GDM1 (cell line): Measurements from ENCODE around the gene XKR3.
"Not testable (repeated sequence)": the region's sequence is repeated elsewhere in the genome, so short reads cannot be mapped to it uniquely, and the experiment has no call there.

Experiments
- DNase-seq: peaks from one replicate; lab custom pipeline; 2025; lab: John Stamatoyannopoulos, UW

XKR3 gene

DNA sequence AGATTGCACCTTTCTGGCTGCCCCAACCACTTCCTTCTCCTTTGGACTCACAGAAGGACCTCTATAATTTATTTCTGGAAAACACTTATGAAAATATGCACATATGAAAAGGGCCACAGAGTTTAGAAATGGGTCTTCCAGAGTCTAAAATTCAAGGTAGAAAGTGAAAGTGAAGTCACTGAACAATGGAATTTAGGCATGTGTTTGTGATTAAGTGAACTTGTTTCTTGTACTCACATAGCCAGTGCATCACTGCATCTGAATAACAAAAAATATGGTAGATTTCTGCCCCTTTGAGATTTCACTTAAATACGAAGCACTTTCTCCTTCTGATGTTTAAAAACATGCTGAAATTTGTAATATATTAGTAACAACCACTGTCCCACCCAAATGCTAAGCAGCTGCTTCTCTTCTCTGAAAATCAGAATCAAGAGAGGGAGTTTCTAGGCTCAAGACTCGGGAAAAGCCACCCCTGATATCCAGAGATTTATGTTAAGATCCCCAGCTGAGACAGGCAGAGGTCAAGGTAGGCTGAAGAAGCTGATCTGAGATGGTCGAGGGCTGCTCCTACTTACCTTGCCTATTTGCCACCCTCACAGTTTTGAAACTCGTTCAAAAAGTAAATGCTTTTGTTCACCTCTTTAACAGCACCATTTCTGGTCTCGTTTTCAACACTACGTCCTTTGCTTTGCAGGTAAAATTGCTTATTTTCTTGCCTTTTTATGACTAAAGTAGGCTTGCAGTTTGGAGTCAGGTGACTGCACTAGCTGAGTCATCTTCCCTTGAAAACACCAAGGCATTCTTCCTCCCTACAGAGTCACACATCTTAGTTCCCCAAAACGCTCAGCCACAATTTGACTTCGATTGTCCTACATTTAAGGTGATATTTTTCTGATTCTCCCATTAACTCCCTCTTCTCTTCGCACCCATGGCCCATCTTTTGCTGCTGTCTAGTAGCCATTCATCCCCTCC is at the start of gene XKR3:
Gene XKR3 (minus strand): TSS at position 696 of the 972 bp plus-strand sequence. CDS start 17,338 bp downstream, outside the sequence.
- DNase-seq, result peak; percentile 66

DNA sequence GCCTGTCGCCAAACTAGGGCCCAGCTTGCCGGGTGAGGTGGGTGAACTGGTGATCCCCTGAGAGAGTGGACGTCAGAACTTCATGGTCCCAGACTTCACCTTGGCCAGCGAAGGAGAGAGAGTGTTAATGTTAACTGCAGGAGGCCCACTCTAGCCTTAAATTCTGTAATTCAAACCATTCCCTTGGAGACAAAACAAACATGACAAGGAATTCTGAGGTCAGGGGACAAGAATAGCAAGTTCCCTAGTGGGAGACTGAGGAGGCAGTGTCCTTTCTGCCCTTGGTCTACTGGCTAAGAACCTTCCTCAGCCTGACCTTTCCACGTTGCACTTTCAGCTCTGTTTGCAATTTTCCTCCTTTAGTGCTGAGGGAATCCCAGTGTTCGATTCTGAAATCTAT is 44.4 kb upstream of the XKR3 start:
- DNase-seq, result not testable (repeated sequence)

DNA sequence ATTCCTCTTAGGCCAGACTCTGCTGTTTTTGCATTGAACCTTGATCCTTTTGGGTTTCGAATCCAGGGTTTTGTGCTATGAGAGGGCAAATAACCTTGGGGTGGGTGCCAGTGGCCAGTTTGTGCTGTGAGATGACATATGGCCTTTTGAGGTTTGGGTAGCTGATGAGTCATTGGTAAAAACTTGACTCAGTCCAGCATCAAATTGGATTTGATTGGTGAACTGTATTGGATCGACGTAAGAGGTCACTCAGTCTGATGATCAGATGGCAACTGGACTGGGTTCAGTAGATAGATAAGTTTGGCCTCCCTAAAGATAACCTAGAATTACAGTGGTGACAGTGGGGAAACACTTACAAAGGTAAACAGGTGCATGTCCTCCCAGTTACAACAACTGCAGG is 41.0 kb upstream of the XKR3 start:
- no peak for DNase-seq

DNA sequence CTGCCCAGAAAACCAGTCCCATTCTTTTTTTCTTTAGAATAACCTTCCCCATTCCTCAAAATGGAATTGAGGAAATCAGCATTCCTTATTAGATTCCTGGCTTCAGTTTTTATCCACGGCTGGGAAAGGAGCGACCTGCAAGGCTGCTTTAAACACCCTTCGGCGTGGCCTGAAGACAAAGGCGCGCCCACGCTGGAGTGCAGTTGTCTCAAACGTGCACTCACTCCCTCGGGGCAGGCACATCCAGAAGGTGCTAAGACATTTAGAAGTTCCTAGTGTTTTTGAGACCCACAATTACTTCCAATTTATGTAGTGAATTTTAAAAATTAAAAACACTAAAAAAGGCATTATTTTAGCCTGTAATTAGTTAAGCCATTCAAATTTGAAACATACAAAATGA is 31.6 kb upstream of the XKR3 start:
- not testable (repeated sequence) for DNase-seq

DNA sequence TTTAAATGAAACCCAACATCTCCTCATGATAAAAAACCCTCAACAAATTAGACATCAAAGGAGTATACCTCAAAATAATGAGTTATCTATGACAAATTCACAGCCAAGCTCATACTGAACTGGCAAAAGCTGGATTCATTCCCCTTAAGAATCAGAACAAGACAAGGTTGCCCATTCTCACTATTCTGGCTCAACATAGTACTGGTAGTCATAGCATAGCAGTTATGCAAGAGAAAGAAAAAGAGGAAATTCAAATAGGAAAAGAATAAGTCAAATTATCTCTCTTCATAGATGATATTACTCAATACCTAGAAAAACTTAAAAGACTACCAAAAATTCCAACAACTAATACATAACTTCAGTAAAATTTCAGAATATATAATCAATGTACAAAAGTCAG is 29.4 kb upstream of the XKR3 start:
- no peak for DNase-seq

DNA sequence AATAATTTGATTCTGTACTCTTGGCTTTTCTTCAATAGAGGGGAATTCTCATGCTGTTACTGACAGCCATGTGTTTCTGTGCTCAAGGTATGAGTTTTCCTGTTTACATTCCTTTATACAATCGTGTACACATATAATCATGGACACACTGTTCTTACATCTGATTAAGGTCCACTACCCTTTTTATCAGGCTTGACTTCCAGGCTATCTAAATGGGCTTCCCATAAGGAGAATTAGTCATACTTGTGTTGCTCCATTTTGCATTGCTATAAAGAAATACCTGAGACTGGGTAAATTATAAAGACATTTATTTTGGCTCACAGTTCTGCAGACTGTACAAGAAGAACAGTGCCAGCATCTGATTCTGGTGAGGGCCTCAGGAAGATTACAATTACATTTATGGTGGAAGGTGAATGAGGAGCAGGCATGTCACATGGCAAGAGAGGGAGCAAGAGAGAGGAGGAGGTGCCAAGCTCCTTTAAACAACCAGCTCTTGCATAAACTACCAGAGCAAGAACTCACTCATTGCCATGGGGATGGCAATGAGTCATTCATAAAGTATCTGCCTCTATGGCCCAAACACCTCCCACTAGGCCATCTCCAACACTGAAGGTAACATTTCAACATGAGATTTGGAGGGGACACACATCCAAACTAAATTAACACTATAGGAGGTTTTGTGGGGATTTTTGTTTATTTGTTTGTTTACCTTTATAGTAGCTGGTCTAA is 26.2 kb upstream of the XKR3 start:
- DNase-seq, result not testable (repeated sequence)

DNA sequence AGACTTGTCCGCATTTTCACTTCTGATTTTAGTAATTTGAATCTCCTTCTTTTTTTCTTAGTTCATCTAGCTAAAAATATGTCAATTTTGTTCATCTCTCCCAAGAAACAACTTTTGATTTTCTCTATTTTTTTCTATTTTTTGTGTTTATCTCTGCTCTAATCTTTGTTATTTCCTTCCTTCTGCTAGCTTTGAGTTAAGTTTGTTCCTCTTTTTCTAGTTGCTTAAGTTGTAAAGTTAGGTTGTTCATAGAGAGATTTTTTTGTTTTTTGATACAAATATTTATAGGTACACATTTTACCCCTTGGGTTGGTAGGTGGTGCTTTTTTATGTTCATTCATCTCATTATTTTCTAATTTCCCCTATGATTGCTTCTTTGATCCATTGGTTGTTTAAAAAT is 22.1 kb upstream of the XKR3 start:
- no peak for DNase-seq

DNA sequence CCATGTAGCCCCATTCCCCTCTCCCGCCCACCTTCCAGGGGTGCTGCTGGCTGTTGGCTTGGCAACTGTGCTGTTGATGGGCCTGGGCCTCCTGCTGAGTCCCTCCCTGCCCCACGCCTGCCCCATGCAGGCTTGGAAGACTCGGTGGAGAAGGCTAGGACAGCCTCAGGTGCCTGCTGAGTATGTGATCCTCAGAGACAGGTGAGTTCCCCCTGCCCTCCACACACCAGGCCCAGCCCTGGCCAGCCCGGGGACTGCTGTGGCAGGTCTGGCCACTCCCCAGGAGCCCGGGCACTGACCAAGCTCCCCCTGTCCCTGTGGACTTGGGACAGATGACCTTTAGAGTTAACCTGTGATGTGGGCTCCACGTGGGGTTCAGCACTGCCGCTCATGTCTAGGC is 20.7 kb upstream of the XKR3 start:
- DNase-seq, result no peak

DNA sequence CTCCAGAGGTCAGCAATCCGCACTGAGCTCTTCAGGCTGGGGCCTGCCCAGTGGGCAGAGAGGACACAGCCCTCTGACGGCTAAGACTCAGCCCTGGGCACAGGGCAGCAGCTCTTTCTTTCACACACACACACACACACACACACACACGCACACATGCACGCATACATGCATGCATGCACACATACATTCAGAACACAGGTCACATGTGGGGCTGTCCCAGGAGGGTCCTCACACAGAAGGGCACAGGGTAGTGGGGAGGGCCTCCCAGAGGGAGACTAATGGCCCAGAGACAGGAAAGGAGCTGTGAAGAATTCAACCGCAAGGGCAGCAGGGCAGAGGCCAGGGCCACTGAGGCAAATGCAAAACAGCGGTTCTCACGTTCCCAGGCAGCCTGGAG is 20.3 kb upstream of the XKR3 start:
- no peak for DNase-seq

DNA sequence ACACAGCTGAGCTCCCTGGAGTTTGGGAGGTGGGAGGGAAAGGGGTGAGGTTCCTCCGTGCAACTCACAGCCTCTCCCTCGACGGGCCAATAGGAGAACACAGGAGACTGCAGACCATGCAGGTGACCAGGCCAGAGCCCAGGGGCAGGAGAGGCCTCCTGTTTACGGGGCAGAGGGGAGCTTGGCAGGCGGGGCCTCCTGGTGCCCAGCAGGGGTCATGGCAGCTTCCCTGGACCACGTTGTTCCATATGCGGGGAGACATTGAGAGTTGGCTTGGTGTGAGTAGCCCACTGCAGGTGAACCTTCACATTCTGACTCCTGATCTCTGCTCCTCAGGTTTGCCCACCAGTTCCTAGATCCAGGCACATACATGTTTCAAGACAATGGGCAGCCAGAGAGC is 19.3 kb upstream of the XKR3 start:
- DNase-seq, result no peak

DNA sequence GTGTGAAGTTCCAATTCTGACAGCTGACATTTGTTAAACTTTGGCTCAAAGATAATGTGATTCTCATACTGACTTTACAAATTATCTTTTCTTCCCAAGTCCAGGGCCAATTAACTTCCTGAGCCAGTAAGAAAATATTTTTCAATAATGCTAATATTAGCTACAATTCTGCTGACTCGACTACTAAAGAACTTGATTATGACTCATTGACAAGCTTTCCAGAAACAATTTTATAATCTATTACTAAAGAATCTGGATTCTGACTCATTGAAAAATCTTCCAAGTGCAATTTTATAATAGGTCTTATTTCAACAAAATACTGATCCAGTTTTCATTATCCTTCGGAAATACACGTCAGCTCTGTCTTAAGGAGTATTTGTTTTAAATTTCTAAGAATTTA is 12.9 kb upstream of the XKR3 start:
- DNase-seq, result no peak

DNA sequence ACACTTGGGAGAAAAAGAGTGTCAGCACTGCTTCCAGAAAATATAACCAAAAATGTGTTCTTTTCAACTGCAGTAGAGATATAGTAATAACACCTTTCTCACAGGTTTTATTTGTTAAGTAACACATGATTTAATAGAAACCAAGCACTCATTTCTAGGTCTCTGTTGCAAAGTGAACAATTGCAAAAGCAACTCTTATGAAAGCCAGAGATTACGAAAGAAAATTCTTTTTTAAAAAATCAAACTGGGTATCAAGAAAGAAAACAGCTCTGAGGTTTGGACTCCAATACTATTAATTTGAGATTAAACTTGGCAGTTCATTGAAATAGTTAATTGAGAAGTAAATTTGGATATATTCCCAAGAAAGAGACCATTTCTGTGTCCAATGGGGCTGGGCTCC is 9.8 kb upstream of the XKR3 start:
- no peak for DNase-seq

DNA sequence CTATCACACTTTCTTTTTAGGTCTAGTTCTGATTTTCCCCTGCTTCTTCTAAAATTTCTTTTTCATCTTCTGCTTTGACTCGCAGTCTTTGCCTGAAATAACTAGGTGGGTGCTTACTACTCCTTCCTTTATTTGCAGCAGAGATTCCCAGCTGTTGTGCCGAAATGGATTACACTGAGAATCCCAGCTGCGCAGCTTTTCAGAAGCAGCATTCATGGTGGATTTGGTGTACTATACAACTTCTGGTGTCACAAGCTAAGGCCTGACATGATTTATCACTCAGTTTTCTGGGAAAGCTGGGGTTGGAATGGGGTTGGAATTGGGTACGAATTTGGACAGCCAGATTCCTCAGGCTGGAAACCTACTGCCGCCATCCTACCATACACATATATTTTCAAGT is 6.0 kb upstream of the XKR3 start:
- DNase-seq, result no peak

DNA sequence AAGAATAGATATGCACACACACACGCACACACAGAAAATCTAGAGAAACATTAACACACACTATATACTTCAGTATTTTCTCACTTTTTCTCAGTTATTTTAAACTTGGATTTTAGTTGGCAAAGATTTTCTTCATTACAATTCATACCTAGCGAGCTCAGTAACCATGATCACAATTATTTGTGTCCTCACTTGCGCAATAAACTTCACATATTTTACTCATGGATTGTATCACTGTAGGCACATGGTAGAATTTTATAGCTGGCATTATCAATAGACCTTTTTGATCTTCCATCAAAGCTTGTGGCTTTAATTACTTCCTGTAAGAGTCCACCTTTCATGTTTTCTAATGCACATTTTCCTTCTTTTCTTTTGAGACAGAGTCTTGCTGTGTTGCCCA is 4.8 kb upstream of the XKR3 start:
- DNase-seq, result no peak

DNA sequence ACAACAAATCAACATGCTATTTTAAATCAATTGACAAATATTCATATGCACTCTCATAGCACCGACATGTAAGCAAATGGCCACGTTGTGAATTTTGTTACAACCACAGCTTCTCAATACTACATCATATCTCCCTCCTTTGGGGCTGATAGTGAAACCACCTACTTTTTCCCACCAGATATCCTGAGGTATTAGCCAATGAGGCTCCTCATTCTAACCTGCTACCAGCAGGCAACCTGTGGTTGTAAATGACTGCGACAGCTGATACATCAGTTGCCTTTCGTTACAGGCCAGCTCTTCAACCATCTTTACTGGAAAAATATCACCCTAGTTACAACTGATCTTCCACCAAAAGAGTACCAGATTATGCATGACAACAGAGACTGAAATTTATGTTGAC is 3.7 kb upstream of the XKR3 start:
- DNase-seq, result no peak

DNA sequence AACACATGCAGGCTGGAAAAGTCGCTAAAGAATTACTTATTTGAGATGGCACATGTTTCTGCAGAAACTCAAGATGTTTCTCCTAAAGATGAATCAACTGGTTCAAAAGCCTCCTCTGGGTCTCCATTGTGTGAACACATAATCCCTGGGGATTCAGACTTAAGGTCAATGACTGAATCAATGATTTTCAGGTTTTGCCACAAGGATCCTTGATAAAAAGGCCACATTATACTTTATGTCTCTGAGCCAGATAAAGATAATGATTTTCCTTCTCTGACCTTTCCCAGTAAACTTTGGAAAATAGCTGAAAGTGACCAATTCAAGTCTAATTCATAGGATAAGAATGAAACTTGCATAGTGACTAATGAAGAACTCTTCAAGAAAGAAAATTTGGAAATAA is 2.3 kb upstream of the XKR3 start:
- no peak for DNase-seq

DNA sequence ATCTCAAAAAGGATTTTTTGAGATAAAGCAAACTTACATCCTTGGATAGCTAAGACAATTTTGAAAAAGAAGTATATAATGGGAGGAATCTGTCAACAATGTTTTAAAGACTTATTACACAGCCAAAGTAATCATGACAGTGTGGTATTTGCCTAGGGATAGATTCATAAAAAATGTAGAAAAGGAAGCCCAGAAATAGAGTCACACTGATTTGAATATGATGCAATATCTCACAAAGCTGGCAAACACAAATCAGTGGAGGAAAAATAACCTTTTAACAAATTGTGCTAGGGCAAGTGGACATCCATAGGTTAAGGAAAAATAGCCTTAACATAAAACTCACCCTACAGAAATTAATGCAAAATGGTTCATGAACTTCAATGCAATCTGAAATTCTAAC is 6.0 kb downstream of the XKR3 start:
- DNase-seq, result no peak

DNA sequence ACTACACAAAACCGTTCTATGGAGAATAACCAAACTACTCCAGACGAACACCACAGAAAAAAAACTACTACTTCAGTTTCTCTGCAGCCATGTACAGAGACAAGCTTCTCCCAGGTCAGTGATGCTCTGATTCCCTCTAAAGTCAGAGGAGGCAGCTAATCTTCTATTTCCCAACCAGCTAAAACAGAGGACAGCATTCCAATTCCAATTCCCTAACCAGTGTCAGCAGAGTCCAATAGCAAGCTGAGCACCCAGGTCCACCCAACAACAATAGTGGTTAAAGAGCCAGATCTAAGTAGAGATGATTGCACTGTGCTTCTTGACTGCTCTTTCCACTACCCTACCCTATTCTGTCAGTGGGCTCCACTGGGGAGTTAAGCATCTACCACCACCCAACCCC is 6.7 kb downstream of the XKR3 start:
- no peak for DNase-seq

DNA sequence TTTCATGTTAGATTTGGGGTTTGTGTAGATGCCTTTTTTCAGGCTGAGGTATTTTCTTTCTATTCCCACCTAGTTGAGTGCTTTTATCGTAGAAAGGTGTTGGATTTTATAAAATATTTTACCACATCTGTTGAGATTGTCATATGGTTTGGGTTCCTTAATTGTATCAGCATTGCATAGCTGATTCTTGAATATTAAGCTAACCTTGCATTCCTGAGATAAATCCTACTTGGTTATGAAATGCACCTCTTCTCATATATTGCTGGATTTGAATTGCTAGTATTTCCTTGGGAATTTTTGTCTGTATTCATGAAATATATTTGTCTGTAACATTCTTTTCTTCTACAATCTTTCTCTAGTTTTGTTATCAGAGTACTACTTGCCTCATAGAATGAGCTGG is 10.1 kb downstream of the XKR3 start:
- no peak for DNase-seq

DNA sequence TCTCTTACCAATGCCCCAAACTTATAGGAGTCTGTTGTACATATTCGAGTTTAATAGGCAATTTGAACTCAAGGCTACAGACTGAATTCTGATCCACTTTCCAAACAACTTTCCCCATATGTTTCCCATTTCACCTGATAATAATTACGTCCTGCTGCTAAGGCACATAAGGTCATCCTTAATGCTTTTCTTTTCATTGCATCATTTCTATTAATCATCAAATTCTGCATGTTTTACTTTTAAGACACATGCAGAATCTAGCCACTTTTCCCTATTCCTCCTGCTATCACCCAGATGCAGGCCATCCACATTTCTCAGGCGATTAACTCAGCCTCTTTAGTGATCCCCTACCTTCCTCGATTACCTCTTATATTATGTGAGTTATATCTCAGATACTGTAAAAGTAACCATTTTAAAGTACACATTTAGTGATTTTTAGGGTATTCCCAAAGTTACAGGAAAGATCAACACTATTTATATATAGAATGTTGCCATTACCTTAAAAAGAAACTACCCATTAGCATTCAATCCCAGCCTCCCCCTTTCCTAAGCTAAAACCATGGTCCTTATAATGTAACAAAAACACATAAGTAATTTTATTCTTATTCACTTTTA is 14.9 kb downstream of the XKR3 start:
- no peak for DNase-seq

DNA sequence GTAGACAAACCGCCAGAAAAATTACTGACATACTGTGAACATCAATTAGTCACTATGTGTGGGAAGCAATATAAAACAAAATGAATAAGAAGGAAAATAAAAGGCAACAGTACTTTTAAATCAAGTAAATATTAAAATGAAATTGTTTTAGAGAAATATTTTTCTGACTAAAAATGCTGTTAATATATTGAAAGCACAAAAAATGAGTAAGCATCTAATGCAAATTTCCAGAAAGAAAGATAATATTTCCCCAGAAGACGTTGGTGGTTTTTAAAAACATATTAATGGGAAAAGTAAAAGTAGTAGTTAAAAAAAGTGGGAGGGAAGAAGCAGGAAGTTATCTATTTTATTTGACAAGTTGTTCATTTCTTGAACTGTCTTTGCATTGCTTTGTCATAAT is 16.5 kb downstream of the XKR3 start:
- no peak for DNase-seq

DNA sequence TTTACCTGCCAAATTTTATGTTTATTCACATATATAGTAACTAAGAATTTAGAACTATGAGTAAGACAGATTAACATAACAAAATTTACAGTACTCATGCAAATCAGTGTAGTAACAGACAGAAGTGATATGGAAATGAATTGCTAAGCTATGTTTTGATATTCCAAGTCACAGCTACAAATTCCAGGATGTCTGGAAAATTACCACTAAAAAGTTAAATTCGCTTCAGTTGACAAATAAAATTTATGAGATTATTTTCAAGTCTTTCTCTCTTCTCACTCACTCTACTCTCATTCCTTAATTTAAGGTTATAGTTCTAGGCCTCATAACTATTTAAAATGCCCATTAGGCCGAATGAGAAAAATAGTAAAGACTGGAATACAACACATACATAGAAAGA is 18.1 kb downstream of the XKR3 start:
- DNase-seq, result no peak

DNA sequence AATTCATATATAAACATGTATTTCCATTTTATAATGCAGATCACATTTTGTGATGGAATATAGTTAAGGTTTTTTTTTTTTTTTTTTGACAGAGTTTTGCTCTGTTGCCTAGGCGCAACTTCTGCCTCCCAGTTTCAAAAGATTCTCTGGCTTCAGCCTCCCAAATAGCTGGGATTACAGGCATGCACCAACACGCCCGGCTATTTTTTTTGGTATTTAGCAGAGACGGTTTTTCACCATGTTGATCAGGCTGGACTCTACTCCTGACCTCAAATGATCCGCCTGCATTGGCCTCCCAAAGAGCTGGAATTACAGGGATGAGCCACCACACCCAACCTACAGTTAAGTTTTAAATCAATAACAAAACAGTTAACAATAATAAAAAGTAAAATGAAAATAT is 18.8 kb downstream of the XKR3 start:
- no peak for DNase-seq
